Endothelial cell of umbilical vein (primary cell): ENCODE data around the gene SLC16A7. TPM values are rescaled to one million over a fixed set of nuclear protein-coding genes. Genes with fewer than 3 reads are reported as not detected.

Experiments used
- BruUV-seq: library from RNA; stranded (reverse); fragments of 400-500 nt; replicated peaks from 2 replicates; lab custom pipeline; 2021; lab: Mats Ljungman, UMichigan
- CTCF ChIA-PET: fragments of 300-600, 350-600 bp; sonication (Branson Sonifier 250); formaldehyde crosslinking; loops from one replicate; lab custom pipeline; 2021; ENCODE audit warnings: antibody characterized with exemption, inconsistent platforms; lab: Charles Lee
- POLR2A ChIA-PET: fragments of 300-600, 350-600 bp; sonication (Branson Sonifier 250); formaldehyde crosslinking; loops from one replicate; lab custom pipeline; 2021; ENCODE audit warnings: antibody characterized with exemption, inconsistent platforms; lab: Charles Lee
- DNase-seq: peaks from one replicate; pipeline ENCODE4 v3.0.0-alpha.2; 2011; ENCODE audit warnings: low read depth, low spot score
- FAIRE-seq: peaks from 2 replicates; lab custom pipeline; 2011; peaks lifted over from hg19 to GRCh38; lab: Jason Lieb, UNC
- H2AFZ ChIP-seq: 2 replicates; pipeline ENCODE4 v1.6.0; 2012; ENCODE audit warnings: low read depth, low read length, control low read depth, inconsistent platforms
- H3K27ac ChIP-seq: 2 replicates; pipeline ENCODE4 v1.5.1; 2011; ENCODE audit warnings: low read depth, mild to moderate bottlenecking, control low read depth, low read length, moderate library complexity; ENCODE audit not compliant: insufficient read depth
- H3K27me3 ChIP-seq, 2 experiments: 2 replicates each; pipeline versions ENCODE4 v1.6.0 to v1.6.1; 2011; ENCODE audit warnings: low read length in 2 of 2, mixed read lengths in 1 of 2; ENCODE audit not compliant: control insufficient read depth in 2 of 2, insufficient read depth in 2 of 2
- H3K36me3 ChIP-seq, 2 experiments: 2 replicates in 1 of 2; 3 replicates in 1 of 2; pipeline ENCODE4 v1.5.1; 2011; ENCODE audit warnings: low read length in 2 of 2, mild to moderate bottlenecking in 1 of 2, moderate library complexity in 1 of 2; ENCODE audit not compliant: control insufficient read depth in 2 of 2, insufficient read depth in 2 of 2; ENCODE audit errors: extremely low read depth in 1 of 2
- H3K4me1 ChIP-seq: 3 replicates; pipeline ENCODE4 v1.5.1; 2011; ENCODE audit warnings: mild to moderate bottlenecking, low read length; ENCODE audit not compliant: control insufficient read depth, insufficient read depth; ENCODE audit errors: extremely low read depth
- H3K4me2 ChIP-seq: 2 replicates; pipeline ENCODE4 v1.6.1; 2011; ENCODE audit warnings: low read length, control low read depth, mixed read lengths; ENCODE audit not compliant: insufficient read depth
- H3K4me3 ChIP-seq, 3 experiments: fragments of 200-600 bp in 1 of 3; sonication (generic), shearing (Covaris generic) in 1 of 3; replicated peaks in 1 of 3; 2 replicates each; pipeline ENCODE4 v1.5.1; 2011 to 2016; ENCODE audit warnings: control low read depth in 3 of 3, low read length in 3 of 3, mild to moderate bottlenecking in 2 of 3, inconsistent platforms in 1 of 3, low read depth in 1 of 3, moderate library complexity in 1 of 3; ENCODE audit not compliant: insufficient read depth in 1 of 3
- H3K79me2 ChIP-seq: 2 replicates; pipeline ENCODE4 v1.6.0; 2012; ENCODE audit warnings: low read length, inconsistent platforms; ENCODE audit not compliant: control insufficient read depth, insufficient read depth
- H3K9ac ChIP-seq: replicated peaks from 2 replicates; pipeline ENCODE3; 2011; ENCODE audit warnings: low read length, control low read depth; ENCODE audit not compliant: insufficient read depth; ENCODE audit errors: extremely low read depth
- H3K9me1 ChIP-seq: replicated peaks from 3 replicates; pipeline ENCODE4 v1.6.0; 2011; ENCODE audit warnings: mild to moderate bottlenecking, low read length; ENCODE audit not compliant: control insufficient read depth, insufficient read depth; ENCODE audit errors: extremely low read depth
- H3K9me3 ChIP-seq: replicated peaks from 2 replicates; pipeline ENCODE4 v1.5.1; 2012; ENCODE audit warnings: low read length, inconsistent platforms; ENCODE audit not compliant: control insufficient read depth, insufficient read depth
- H4K20me1 ChIP-seq: replicated peaks from 2 replicates; pipeline ENCODE3; 2011; ENCODE audit warnings: mild to moderate bottlenecking, low read length; ENCODE audit not compliant: control insufficient read depth, insufficient read depth; ENCODE audit errors: extremely low read depth
- CTCF ChIP-seq, 2 donors: IDR thresholded peaks; 1 replicate in 1 of 2; 2 replicates in 1 of 2; pipeline ENCODE4 v1.5.1; 2011; ENCODE audit warnings: low read length in 2 of 2, mild to moderate bottlenecking in 2 of 2, moderate library complexity in 2 of 2, control low read depth in 1 of 2, inconsistent platforms in 1 of 2, low read depth in 1 of 2; ENCODE audit not compliant: insufficient read depth in 1 of 2; ENCODE audit errors: extremely low read depth in 1 of 2
- EZH2 ChIP-seq: IDR thresholded peaks from 2 replicates; pipeline ENCODE4 v1.6.1; 2012; ENCODE audit warnings: borderline replicate concordance, low read depth, mild to moderate bottlenecking, moderate library complexity, low read length, inconsistent platforms; ENCODE audit not compliant: severe bottlenecking
- FOS ChIP-seq: IDR thresholded peaks from 2 replicates; pipeline ENCODE4 v1.6.1; 2011; ENCODE audit warnings: mild to moderate bottlenecking, low read length, moderate library complexity, borderline replicate concordance; ENCODE audit not compliant: insufficient read depth
- GATA2 ChIP-seq: IDR thresholded peaks from 2 replicates; pipeline ENCODE4 v1.7.0; 2011; ENCODE audit warnings: low read depth, mild to moderate bottlenecking, moderate library complexity, mixed read lengths, low read length; ENCODE audit not compliant: insufficient read length, insufficient read depth
- JUN ChIP-seq: IDR thresholded peaks from 2 replicates; pipeline ENCODE4 v1.6.1; 2011; ENCODE audit warnings: borderline replicate concordance, low read depth; ENCODE audit not compliant: insufficient read length, insufficient read depth
- MAX ChIP-seq: IDR thresholded peaks from 2 replicates; pipeline ENCODE4 v1.6.1; 2011; ENCODE audit not compliant: insufficient read depth, insufficient read length
- MYC ChIP-seq: IDR thresholded peaks from one replicate; pipeline ENCODE4 v1.6.1; 2011; ENCODE audit warnings: mild to moderate bottlenecking, low read depth, low read length
- POLR2A ChIP-seq: IDR thresholded peaks from 2 replicates; pipeline ENCODE4 v1.6.1; 2012; ENCODE audit warnings: low read depth, mild to moderate bottlenecking, control low read depth, low read length
- POLR2AphosphoS5 ChIP-seq: IDR thresholded peaks from 2 replicates; pipeline ENCODE4 v1.6.1; 2012; ENCODE audit warnings: low read depth, mild to moderate bottlenecking, control low read depth, low read length, moderate library complexity; ENCODE audit not compliant: insufficient read depth
- dilution Hi-C: fragments of 300-500 bp; cut with MboI; formaldehyde crosslinking; loops from one replicate; pipeline ENCODE4 v1.15.0; 2019; ENCODE audit warnings: low sequenced_read_pairs; ENCODE audit not compliant: extremely low pct_ligation_motif_present
- intact Hi-C: fragments of 100-400 bp; cut with micrococcal nuclease; formaldehyde crosslinking; loops from one replicate; pipeline ENCODE4 v1.10.0; 2022
- polyA plus RNA-seq, 4 experiments: library from polyadenylated mRNA; depleted of rRNA in 3 of 4; stranded (reverse) in 3 of 4; unstranded in 1 of 4; fragments of >200 nt; gene quantifications; 2 replicates each; pipeline versions ENCODE4 v1.2.1 to v1.2.3, GENCODE V29; 2011 to 2012; ENCODE audit warnings: missing spikeins in 1 of 4
- total RNA-seq: library from RNA; stranded (reverse); gene quantifications from 2 replicates; pipeline ENCODE4 v1.2.3, GENCODE V29; 2021

SLC16A7 gene
- total and polyA plus RNA-seq, 2 donors (not counting 3 experiments of a cell fraction or from before 2014, with no cell fraction given) = 2.9 to 8.9 TPM

- Histone ChIP-seq H2AFZ (no peak overlapping the region), H3K4me1 (no peaks in the 10 kb centered on the region), H3K9me1 (no peaks in the 10 kb centered on the region), H3K27ac (no peak overlapping the region), H4K20me1 (no peaks in the 10 kb centered on the region), H3K9me3 (no peaks in the 10 kb centered on the region), H3K27me3 (no peaks in the 10 kb centered on the region), H3K36me3 (no peaks in the 10 kb centered on the region), H3K9ac (no peak overlapping the region), H3K4me3 (no peak overlapping the region), H3K79me2 (no peaks in the 10 kb centered on the region), H3K4me2 (no peak overlapping the region)
- BruUV-seq = no TSS peak
- dilution Hi-C loops = no loop called here
- TF ChIP-seq POLR2A (no peak), MAX (no peak)
- DNase-seq (no peak), FAIRE-seq (no peak)
- ChIA-PET POLR2A (no interaction called here), CTCF (no interaction called here)
- intact Hi-C loops = no loop called here
These were observed 76.4 kb downstream of the SLC16A7 start for GRCh38 chr12:59672273-59672672.

DNA sequence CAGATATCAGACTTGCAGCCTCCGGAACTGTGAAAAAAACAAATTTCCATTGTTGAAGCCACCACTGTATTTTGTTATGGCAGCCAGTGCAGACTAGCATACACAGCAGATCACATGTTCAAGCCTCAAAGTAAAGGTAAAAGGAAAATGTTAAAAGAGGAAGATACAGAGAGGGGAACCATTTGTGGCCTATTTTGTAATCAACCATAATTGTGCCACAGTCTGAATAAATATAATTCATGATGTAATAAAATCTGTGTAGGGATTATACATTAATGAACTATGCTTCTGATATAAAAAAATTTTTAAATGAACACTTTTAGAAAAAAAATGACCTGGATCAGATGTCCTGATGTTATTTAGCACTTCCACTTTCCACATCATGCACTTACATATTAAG lies 79.6 kb downstream of the SLC16A7 start:
- DNase-seq (no peak), FAIRE-seq (no peak)
- H3K79me2 ChIP-seq = no peaks in the 10 kb centered on the region
- no peaks in the 10 kb centered on the region for H3K4me1 ChIP-seq
- H3K4me3 ChIP-seq = no peak overlapping the region
- intact Hi-C loops (no loop called here), dilution Hi-C loops (no loop called here)
- no peak overlapping the region for H3K27ac ChIP-seq
- H3K36me3 ChIP-seq = no peaks in the 10 kb centered on the region
- H3K9me1 ChIP-seq = no peaks in the 10 kb centered on the region
- H3K27me3 ChIP-seq = no peaks in the 10 kb centered on the region
- no peak overlapping the region for H2AFZ ChIP-seq
- H3K9ac ChIP-seq = no peak overlapping the region
- TF ChIP-seq MYC (no peak), EZH2 (no peak), MAX (no peak), CTCF (IDR thresholded peaks at IDR 0.05; ENCODE audit: extremely low read depth in 1 of 2, insufficient read depth in 1 of 2, low read depth in 1 of 2, low read length in 2 of 2) (no peak), POLR2A (no peak), JUN (no peak), FOS (no peak), GATA2 (no peak), POLR2AphosphoS5 (no peak)
- POLR2A ChIA-PET = no interaction called here
- H3K4me2 ChIP-seq = no peak overlapping the region
- no peaks in the 10 kb centered on the region for H3K9me3 ChIP-seq
- H4K20me1 ChIP-seq = no peaks in the 10 kb centered on the region
- CTCF ChIA-PET = interaction anchor here (1.2 kb wide), 1 partner anchor 52 kb away, joined by 3 read pairs; no protein-coding TSS in a partner anchor
- no TSS peak for BruUV-seq
